ENCODE results near the gene MDFI.

GRCh38 chr6:41625442-41625841 is 12.8 kb upstream of the MDFI start:
- TF ChIP-seq KDM4B (IDR thresholded peaks at IDR 0.05; ENCODE audit: borderline replicate concordance in 2 of 2, low read depth in 1 of 2) (no peak), ZNF740 (CRISPR knock-in tag; IDR thresholded peaks at IDR 0.05) (no peak), ZNF740 (tag; IDR thresholded peaks at IDR 0.05) (no peak), SP2 (IDR thresholded peaks at IDR 0.05; ENCODE audit: extremely low read depth, low read depth, low read length, poor library complexity, severe bottlenecking) (no peak), ZNF12 (CRISPR knock-in tag; IDR thresholded peaks at IDR 0.05) (no peak), CBX5 (IDR thresholded peaks at IDR 0.05; ENCODE audit: borderline replicate concordance, low read depth) (no peak), TAF1 (IDR thresholded peaks at IDR 0.05; ENCODE audit: control insufficient read depth, extremely low read depth, insufficient read depth, low read length, severe bottlenecking) (no peak), EZH2 (IDR thresholded peaks at IDR 0.05; ENCODE audit: borderline replicate concordance, low read depth, low read length) (no peak), BDP1 (IDR thresholded peaks at IDR 0.05; ENCODE audit: insufficient read depth, insufficient read length) (no peak), FOXJ3 (CRISPR knock-in tag; IDR thresholded peaks at IDR 0.05) (no peak), TGIF2 (CRISPR knock-in tag; IDR thresholded peaks at IDR 0.05) (no peak), PKNOX1 (IDR thresholded peaks at IDR 0.05) (no peak)
- TF ChIP-seq, protein P1, sequence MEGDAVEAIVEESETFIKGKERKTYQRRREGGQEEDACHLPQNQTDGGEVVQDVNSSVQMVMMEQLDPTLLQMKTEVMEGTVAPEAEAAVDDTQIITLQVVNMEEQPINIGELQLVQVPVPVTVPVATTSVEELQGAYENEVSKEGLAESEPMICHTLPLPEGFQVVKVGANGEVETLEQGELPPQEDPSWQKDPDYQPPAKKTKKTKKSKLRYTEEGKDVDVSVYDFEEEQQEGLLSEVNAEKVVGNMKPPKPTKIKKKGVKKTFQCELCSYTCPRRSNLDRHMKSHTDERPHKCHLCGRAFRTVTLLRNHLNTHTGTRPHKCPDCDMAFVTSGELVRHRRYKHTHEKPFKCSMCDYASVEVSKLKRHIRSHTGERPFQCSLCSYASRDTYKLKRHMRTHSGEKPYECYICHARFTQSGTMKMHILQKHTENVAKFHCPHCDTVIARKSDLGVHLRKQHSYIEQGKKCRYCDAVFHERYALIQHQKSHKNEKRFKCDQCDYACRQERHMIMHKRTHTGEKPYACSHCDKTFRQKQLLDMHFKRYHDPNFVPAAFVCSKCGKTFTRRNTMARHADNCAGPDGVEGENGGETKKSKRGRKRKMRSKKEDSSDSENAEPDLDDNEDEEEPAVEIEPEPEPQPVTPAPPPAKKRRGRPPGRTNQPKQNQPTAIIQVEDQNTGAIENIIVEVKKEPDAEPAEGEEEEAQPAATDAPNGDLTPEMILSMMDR (IDR thresholded peaks at IDR 0.05 in 2 of 3, conservative IDR thresholded peaks at IDR 0.05 in 1 of 3; ENCODE audit: insufficient read depth in 2 of 3, low read depth in 1 of 3, low read length in 3 of 3) = no peak
- TF ChIP-seq, protein P2, sequence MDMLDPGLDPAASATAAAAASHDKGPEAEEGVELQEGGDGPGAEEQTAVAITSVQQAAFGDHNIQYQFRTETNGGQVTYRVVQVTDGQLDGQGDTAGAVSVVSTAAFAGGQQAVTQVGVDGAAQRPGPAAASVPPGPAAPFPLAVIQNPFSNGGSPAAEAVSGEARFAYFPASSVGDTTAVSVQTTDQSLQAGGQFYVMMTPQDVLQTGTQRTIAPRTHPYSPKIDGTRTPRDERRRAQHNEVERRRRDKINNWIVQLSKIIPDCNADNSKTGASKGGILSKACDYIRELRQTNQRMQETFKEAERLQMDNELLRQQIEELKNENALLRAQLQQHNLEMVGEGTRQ (CRISPR knock-in tag; IDR thresholded peaks at IDR 0.05) = no peak
